Activated CD4-positive, alpha-beta T cell treated with anti-CD3 and anti-CD28 coated beads, Interleukin-2, amount 50 U/mL, for 4 hours (primary cell): ENCODE measurements around the gene DNAJC15.
"Not testable (repeated sequence)": the region's sequence is repeated elsewhere in the genome, so short reads cannot be mapped to it uniquely, and the experiment has no call there.

Experiments used
- DNase-seq, 2 experiments: peaks; one replicate each; pipeline ENCODE4 v3.0.0-alpha.2; 2020

Gene DNAJC15

DNA sequence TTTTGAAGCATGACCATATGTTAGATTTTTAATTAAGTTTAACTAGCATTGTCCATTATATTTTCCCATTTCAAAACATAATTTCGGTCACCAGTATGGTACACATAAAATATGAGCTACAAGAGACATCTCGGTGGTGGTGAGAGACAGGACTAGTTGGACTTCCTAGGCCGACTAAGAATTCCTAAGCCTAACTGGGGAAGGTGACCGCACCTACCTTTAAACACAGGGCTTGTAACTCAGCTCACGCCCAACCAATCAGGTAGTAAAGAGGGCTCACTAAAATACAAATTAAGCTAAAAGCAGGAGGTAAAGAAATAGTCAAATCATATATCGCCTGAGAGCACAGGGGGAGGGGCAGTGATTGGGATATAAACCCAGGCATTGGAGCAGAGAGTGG lies 22.9 kb downstream of the DNAJC15 start:
- no peak for DNase-seq

DNA sequence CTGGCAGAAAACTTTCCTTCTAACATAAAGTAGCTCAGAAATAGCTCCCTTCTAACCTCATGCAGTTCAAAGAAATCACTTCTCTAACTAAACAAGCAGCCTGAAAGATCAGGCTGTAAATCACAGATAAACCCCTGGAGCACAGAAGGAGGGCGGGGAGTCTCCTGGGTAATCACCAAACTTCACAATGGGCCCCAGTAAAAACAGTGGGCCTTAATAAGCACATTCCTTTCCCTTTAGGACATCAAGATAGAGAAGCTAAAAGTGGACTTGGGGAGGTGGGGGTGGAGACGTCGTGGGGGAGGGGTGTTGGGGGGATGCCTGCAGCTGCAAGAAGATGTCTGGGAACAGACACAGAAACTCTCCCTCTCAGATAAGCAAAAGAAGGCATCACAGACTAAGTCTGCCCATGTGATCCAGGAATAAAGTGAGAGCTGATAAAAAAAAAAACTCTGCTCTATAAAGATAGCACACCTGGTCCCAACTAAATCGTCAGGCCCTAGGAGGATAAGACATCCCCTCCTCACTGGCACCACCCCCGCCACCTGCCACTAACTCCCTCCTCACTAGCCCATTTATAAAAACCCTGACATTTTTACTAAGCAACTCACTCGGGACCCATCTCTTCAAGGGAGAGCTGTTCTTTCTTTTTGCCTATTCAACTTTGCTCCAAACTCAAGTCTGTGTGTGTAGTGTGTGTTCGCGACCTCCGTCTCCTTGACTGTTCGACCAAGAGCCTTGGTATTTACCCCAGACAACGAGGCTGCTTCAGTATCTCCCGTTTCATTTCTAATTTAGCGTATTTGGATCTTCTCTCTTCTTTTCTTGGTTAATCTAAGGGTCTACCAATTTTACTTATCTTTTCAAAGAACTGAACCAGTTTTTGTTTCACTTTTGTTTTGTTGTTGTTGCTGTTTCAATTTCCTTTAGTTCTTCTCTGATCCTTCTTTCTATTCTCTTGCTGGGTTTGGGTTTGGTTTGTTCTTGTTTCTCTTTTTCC lies 31.7 kb downstream of the DNAJC15 start:
- peak in 1 of 2 experiments; percentile 7 for DNase-seq

DNA sequence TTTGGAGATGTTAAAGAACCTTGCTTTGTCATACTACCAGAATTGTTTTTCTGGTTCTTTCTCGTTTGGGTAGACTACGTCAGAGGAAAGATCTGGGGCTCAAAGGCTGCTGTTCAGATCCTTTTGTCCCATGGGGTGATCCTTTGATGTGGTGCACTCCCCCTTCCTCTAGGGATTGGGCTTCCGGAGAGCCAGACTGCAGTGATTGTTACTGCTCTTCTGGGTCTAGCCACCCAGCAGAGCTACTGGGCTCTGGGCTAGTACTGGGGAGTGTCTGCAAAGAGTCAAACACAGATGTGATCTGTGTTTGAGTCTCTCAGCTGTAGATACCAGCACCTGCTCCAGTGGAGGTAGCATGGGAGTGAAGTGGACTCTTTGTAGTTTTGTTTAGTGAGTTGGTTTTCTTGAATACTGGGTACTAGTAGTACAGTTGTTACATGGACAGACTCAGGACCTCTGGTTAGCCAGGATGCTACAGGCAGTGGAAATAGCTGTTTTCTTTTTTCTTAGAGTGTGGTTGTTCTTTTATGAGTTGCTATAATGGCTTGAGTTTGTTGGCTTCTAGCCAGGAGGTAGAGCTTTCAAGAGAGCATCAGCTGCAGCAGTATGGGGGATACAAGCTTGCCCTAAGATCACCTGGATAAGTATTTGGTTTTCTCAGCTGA lies 34.4 kb downstream of the DNAJC15 start:
- peak in 1 of 2 experiments; percentile 12 for DNase-seq

DNA sequence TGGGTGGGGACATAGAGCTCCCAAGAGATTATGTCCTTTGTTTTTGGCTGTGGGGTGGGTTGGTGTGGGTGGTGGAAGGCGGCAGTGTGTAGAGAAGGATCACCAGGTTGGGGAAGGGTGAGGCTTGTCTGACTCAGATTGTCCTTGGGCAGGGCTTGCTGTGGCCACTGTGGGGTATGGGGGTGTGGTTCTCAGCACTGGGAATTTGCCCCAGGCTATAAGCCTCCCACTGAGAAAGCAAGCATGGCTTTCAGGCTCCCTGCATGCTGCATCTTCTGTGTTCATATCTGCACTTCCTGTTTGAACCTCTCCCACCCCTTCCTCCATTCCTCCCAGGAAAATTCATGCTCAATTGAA lies 34.9 kb downstream of the DNAJC15 start:
- DNase-seq, result peak in 1 of 2 experiments; percentile 12

DNA sequence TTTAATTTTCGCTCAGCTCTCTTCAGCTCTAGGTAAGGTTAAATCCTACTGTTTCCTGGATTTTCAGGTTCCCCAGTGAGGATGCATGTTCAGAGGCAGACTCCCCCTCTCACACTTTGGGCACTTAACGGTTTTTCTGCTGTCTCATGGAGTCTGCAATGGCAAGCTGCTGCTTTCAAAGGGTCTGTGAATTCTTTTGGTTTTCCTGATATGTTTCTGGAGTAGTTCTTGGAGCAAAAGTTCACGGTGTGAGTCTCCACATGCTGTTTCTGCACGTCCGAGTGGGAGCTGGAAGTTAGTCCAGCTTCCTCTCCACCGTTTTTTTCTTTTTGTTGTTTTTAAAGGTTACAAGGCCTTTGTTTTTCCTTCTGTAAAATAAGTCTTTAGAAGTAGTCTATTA lies 35.4 kb downstream of the DNAJC15 start:
- DNase-seq, result no peak

DNA sequence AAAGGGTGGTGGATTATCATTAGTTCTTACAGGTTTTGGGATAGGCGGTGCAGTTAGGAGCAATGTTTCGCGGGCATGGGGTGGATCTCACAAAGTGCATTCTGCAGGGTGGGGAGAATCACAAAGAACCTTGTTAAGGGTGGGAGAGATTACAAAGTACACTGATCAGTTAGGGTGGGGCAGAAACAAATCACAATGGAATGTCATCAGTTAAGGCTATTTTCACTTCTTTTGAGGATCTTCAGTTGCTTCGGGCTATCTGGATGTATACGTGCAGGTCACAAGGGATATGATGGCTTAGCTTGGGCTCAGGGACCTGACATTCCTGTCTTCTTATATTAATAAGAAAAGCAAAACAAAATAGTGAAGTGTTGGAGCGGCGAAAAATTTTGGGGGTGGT lies 36.4 kb downstream of the DNAJC15 start:
- DNase-seq, result not testable (repeated sequence)

DNA sequence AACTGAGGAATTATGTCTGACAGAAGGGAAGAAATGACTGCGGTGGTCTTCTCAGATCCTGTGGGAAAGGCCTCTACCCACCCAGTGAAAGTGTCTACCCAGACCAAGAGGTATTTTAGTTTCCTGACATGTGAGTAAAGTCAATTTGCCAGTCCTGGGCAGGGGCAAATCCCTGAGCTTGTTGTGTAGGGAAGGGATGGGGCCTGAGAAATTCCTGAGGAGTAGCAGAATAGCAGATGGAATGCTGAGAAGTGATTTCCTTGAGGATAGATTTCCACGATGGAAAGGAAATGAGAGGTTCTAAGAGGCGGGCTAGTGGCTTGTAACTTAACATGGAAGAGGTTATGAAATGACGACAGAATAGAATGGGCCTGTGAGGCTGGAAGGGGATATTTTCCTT lies 37.4 kb downstream of the DNAJC15 start:
- not testable (repeated sequence) for DNase-seq

DNA sequence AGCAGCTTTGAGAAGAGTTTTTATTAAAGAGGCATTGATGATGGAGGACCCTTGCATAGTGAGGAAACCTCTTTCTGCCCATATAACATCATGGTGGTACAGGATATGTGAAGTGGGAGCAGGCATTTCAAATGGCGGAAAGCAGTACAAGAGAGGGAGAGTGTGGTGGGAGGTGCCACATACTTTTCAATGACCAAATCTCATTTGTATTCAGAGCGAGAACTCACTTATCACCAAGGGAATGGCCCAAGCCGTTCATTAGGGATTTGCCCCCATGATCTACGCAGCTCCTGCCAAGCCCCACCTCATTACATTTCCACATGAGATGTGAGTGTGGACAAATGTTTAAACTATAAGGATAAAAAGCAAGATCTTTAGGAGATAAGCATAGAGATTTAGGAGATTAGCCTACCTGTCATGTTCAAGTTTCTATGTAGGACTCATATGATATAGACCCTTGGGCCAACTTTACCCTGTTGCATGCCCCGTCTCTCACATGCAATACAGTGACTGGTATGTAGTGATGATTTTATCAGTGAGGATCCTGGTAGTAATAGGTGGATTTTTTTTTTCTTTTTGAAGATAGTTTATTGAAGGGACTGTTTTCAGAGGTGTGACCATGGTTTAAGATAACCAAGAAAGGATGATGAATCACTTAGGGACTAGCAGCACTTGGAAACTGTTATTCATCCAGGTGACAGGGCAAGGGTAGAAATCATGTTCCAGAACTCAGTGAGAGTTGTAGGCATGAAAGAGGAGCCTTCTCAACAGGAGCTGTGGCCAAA lies 38.3 kb downstream of the DNAJC15 start:
- DNase-seq, result no peak

DNA sequence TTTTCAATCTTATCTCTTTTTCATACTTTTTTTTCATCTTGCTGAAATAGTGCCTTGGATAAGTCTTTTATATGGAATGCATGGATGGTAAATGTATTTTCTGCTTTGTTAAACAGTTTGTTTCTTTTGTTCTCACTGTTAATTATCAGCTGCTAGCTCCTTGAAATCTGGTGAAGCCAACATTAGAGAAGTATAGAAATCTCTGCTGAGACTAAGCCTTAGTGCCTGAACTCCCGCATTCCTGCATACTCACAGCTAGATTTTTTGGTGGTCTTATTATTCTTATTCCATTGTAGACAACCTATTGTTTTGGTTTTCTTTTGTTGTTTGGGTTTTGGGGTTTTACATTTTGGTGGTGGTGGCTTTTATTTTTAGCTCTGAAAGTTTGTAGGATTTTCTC lies 48.4 kb downstream of the DNAJC15 start:
- no peak for DNase-seq

DNA sequence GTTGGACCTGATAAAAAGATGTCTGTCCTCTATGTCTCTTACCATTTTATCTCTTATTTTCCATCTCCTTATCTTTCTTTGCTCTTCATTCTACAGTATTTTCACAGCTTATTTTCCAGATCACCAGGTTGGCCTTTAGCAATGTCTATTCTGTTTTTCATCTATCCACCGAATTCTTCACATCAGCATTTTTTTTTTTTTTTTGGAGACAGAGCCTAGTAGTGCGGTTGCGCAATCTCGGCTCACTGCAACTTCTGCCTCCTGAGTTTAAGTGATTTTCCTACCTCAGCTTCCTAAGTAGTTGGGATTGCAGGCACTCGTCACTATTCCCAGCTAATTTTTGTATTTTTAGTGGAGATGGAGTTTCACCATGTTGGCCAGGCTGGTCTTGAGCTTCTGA lies 49.0 kb downstream of the DNAJC15 start:
- no peak for DNase-seq

DNA sequence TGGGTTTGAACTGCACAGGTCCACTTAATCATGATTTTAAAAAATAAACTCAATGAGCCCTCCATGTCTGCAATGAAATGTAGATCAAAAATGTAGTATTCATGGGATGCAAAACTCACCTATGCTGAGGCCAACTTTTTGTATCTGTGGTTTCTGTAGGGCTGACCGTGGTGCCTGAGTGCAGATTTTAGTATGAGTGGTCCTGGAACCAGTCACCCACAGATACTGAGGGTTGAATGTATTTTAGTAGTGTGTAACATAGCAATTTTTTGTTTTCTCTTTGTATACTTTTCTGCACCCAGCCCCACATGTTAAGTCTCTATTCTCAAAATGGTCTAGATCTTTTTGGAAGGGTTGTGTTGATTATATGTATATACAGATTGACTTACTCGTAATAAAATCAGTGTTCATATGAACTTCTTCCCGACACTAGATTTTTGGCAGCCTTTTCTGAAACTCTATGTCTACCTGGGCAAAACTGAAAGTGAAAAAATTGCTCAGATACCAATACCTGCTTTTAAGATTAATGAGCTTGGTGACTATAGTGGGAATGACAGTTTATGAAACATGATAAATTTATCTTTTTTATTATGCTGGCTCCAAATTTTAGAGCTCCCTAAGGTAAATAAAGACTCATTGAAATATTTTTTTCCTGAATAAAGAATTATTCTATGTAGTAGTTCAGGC lies 51.6 kb downstream of the DNAJC15 start:
- DNase-seq, result no peak

DNA sequence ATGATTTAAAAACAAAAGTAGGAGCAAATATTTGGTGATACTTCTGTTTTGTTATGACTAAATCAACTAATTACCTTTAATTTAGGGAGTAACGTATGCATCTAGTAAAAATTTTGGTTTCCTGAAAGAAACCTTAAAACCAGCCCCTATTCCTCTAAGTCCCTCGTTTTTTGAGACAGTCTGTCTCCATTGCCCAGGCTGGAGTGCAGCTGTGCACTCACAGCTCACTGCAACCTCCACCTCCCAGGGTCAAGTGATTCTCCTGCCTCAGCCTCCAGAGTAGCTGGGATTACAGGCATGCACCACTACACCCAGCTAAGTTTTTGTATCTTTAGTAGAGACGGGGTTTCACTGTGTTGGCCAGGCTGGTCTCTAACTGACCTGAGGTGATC lies 52.1 kb downstream of the DNAJC15 start:
- not testable (repeated sequence) for DNase-seq

DNA sequence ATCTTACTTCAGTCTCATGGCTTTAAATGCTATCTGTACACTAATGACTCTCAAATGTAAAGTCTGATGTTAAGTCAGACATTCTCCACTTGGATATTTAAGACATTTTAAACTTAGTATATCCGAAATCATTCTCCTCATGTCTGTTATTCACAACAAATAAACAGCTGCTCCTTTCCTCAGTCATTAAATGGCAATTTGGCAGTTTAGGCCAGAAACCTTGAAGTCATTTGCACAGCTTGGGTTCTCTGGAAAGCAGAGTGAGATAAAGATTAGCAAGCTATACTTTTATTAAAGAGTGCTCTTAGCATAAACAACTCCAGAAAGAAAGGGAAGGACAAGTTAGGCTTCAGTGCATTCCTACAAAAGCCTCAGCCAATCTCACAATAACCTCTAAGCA lies 53.7 kb downstream of the DNAJC15 start:
- DNase-seq, result no peak

DNA sequence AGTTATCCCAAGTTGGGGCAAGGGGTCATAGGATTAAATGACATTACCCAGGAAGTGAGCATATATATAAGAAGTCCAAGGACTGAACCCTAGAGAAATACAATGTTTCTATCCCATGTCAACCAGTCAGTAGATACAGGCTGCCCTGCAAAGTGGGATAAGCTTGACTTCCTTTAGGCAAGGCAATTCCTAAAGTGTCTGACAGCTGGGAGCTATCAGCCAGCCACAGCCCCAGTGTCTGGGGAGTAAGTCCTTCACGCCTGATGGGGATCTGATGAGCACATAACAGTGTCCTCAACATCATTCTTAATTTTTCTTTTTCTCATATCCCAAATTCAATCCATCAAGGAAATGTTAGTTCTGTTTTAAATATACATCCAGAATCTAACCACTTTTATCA lies 54.1 kb downstream of the DNAJC15 start:
- DNase-seq, result no peak

DNA sequence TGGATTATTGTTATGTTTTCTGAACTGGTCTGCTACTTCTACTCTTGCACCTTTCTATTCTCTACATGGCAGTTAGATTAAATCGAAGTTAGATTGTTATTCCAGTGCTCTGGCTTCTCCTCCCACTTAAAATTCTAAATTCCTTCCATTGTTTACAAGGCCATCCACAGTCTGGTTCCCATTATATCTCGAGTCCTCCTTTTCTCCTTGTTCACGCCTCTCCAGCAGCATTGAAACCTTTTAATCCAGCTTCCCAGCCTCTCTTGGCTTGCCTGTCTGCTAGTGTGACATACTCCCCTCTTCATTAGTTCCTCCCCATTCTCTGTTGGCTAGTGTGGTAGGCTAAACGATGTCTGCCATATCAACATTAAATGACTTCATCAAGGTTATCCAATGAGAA lies 54.5 kb downstream of the DNAJC15 start:
- DNase-seq, result no peak

DNA sequence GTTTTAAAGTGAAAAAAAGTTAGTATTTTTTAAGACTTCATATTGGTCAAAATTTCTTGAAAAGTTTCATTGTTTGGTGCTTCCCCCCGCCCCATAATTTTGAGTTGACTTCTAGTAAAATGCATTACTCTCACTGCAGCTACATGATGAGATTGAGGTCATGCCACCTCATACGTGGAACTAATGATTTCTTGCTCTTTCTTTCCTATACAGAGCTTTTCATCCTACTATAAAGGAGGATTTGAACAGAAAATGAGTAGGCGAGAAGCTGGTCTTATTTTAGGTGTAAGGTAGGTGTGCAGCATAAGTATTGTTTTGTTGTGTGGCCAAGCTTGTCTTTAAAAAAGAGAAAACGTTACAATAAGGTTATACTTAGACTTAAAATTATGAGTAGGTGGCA lies 55.0 kb downstream of the DNAJC15 start:
- no peak for DNase-seq

DNA sequence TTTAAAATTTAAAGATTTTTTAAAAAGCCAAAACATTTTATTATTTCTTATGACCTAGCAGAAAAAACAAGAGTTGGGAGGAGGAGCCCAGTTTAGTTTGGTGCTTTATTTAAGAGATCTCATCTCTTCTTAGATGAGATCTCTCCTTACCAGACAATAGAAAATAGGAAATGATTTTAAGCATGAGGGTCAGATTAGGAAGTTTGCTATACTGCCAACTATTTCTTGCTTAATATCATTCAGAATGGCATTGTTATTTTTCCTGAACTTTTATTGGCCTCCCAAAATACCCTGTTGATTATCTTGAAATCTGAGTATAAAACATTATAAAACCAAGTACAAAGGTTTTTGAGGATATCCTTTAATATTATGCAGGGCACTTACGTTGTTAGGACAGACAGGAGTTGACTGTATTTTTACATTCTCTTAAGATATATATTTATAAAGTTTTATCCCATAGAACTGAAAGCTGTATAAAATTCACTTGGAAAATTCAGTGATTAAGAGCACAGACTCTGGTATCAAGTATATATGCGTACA lies 56.1 kb downstream of the DNAJC15 start:
- no peak for DNase-seq

DNA sequence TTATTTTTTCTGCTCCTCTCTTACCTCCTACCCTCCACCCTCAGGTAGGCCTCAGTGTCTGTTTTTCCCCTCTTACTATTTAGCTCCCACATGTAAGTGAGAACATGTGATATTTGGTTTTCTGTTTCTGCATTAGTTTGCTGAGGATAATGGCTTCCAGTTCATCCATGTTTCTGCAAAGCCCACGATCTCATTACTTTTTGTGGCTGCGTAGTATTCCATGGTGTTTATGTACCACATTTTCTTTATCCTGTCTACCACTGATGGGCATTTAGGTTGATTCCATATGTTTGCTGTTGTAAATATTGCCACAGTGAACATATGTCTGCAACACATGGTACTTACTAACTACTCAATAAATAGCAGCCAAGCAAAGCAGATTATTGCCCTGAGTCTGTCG lies 56.8 kb downstream of the DNAJC15 start:
- no peak for DNase-seq

DNA sequence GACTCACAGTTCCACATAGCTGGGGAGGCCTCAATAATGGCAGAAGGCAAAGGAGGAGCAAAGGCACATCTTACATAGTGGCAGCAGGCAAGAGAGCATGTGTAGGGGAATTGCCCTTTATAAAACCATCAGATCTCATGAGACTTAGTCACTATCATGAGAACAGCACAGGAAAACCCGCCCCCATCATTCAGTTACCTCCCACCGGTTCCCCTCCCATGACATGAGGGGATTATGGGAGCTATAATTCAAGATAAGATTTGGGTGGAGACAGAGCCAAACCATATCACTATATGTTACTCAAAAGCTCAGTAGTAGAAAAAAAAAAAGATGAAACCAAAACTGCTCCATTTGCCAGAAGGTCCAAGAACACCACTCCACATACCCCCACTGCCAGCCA lies 58.5 kb downstream of the DNAJC15 start:
- no peak for DNase-seq

DNA sequence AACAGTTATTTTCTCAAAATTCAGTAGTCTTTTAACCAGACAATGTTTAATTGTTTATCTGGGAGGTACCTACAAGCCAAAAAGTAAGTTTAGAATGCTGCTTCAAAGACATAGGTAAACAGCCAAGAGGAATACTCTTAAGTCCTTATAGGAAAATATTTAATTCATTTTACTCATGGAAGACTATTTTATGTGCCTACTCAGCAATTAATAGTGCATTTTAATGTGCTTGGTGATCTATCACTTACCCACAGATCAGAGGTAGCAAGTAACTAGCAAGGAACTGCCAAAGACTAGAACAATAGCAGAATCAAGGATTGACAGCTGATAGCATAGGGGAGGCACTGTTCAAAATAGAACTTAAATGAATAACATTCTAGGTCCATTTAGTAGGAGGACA lies 60.4 kb downstream of the DNAJC15 start:
- DNase-seq, result no peak

DNA sequence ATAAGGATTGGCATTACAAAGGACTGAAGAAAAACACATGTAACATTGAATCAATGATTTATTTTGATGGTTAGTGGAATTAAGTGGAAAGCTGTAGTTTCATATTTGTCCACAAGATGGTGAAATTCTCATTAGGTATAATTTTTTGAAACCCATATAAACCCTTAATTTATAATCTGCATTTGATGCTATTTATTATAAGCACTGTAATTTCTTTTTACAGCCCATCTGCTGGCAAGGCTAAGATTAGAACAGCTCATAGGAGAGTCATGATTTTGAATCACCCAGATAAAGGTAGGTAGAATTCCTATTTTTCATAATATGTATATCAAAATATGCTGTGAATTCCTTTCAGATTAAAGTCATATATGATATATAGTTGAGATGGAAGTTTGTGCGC lies 62.2 kb downstream of the DNAJC15 start:
- DNase-seq, result no peak

DNA sequence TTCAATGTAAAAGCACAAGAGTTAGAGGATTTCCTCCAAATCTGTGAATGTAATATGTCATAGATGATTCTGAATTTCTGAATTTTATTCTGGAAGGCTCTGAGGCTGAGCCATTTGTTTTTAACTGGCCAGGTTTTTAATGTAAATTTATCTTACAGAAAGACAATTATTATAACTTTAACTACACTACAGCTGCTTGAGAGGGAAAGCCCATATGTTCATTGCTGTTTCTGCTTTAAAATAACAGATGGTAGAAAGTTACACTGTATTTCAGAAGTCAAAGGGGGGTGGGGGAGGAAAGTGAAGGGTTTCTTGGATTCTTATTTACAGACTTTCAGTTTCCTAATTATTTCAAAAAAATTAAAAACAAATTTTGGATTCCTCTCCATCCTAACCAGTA lies 62.8 kb downstream of the DNAJC15 start:
- no peak for DNase-seq

DNA sequence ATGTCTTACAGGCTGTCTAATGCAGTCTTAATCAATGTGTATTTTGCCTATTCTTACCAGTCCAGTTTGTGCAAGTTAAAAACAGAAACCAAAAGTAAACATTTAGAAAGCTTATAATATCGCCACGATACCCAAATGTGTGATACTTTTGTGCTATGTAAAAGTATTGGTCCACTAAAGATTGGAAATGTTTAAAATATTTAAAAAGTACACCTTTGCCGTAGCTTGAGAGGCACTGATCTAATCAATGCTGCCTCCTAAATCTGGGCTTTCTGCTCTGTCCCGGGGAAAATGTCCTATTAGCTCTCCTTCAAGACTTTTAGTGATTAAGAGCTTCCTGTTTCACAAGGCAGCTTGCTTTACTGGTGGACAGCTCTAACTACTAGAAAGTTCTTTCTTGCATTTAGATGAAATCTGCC lies 64.7 kb downstream of the DNAJC15 start:
- no peak for DNase-seq
